CD14-positive monocyte (primary cell): ENCODE results near the gene LACTBL1. TPM values are rescaled to one million over a fixed set of nuclear protein-coding genes. Genes with fewer than 3 reads are reported as not detected.

Source experiments
- DNase-seq, 3 donors: peaks; one replicate each; pipeline ENCODE4 v3.0.0-alpha.2; 2011 to 2022
- H2AFZ ChIP-seq: 2 replicates; pipeline ENCODE4 v1.6.0; 2012; ENCODE audit warnings: mild to moderate bottlenecking, low read depth, low read length, inconsistent platforms; ENCODE audit not compliant: insufficient read depth, poor library complexity, severe bottlenecking
- H3K27ac ChIP-seq, 2 donors: 1 replicate in 1 of 2; 2 replicates in 1 of 2; pipeline ENCODE4 v1.5.1; 2012 to 2013; ENCODE audit warnings: low read length in 2 of 2, control low read depth in 1 of 2, inconsistent platforms in 1 of 2, low read depth in 1 of 2, mild to moderate bottlenecking in 1 of 2
- H3K27me3 ChIP-seq, 2 donors: one replicate each; pipeline versions ENCODE4 v1.6.0 to v1.6.1; 2011 to 2013; ENCODE audit warnings: low read length in 2 of 2; ENCODE audit not compliant: control insufficient read depth in 2 of 2, insufficient read depth in 2 of 2
- H3K36me3 ChIP-seq, 2 donors: replicated peaks in 1 of 2; 1 replicate in 1 of 2; 2 replicates in 1 of 2; pipeline versions ENCODE4 v1.5.1 to v1.6.1; 2012 to 2013; ENCODE audit warnings: low read length in 2 of 2, control low read depth in 1 of 2, inconsistent platforms in 1 of 2, mild to moderate bottlenecking in 1 of 2; ENCODE audit not compliant: insufficient read depth in 2 of 2, control insufficient read depth in 1 of 2
- H3K4me1 ChIP-seq, 2 donors: 1 replicate in 1 of 2; 2 replicates in 1 of 2; pipeline versions ENCODE4 v1.5.1 to v1.6.1; 2012 to 2013; ENCODE audit warnings: low read length in 2 of 2, control low read depth in 1 of 2, inconsistent platforms in 1 of 2, mild to moderate bottlenecking in 1 of 2, moderate library complexity in 1 of 2; ENCODE audit not compliant: insufficient read depth in 2 of 2, control insufficient read depth in 1 of 2
- H3K4me2 ChIP-seq: replicated peaks from 2 replicates; pipeline ENCODE3; 2012; ENCODE audit warnings: low read length, moderate library complexity, mild to moderate bottlenecking; ENCODE audit not compliant: poor library complexity, severe bottlenecking; ENCODE audit errors: extremely low read depth
- H3K4me3 ChIP-seq, 3 experiments: fragments of 200-600 bp in 1 of 3; sonication (generic) in 1 of 3; replicated peaks in 1 of 3; 1 replicate in 2 of 3; 2 replicates in 1 of 3; pipeline ENCODE4 v1.5.1; 2011 to 2013; ENCODE audit warnings: low read length in 3 of 3, mild to moderate bottlenecking in 3 of 3, control low read depth in 2 of 3, low read depth in 2 of 3, inconsistent platforms in 1 of 3, moderate library complexity in 1 of 3
- H3K79me2 ChIP-seq: 2 replicates; pipeline ENCODE4 v1.6.0; 2012; ENCODE audit warnings: mild to moderate bottlenecking, control low read depth, inconsistent platforms, low read length, moderate library complexity; ENCODE audit not compliant: insufficient read depth
- H3K9ac ChIP-seq: 2 replicates; pipeline ENCODE4 v1.6.0; 2017; ENCODE audit warnings: low read length, mild to moderate bottlenecking; ENCODE audit not compliant: insufficient read depth, poor library complexity, severe bottlenecking
- H3K9me3 ChIP-seq, 2 donors: replicated peaks in 1 of 2; 1 replicate in 1 of 2; 2 replicates in 1 of 2; pipeline versions ENCODE4 v1.5.1 to v1.6.1; 2012 to 2013; ENCODE audit warnings: low read length in 2 of 2, control low read depth in 1 of 2; ENCODE audit not compliant: control insufficient read depth in 1 of 2, insufficient read depth in 1 of 2
- H4K20me1 ChIP-seq: 2 replicates; pipeline ENCODE4 v1.6.0; 2012; ENCODE audit warnings: mild to moderate bottlenecking, low read length, control low read depth, moderate library complexity; ENCODE audit not compliant: insufficient read depth
- H3K27ac Mint-ChIP-seq, 7 donors: one replicate each; pipeline ENCODE4 v1.8.0; 2020; ENCODE audit warnings: mild to moderate bottlenecking in 7 of 7, mixed read lengths in 7 of 7, moderate library complexity in 6 of 7, inconsistent platforms in 2 of 7
- H3K27me3 Mint-ChIP-seq, 3 donors: one replicate each; pipeline ENCODE4 v1.8.0; 2021 to 2022; ENCODE audit warnings: low read depth in 3 of 3, mild to moderate bottlenecking in 3 of 3, mixed read lengths in 3 of 3, moderate library complexity in 3 of 3, inconsistent platforms in 1 of 3
- H3K36me3 Mint-ChIP-seq, 2 donors: one replicate each; pipeline ENCODE4 v1.8.0; 2020; ENCODE audit warnings: mixed read lengths in 2 of 2, inconsistent platforms in 1 of 2, mild to moderate bottlenecking in 1 of 2
- H3K4me1 Mint-ChIP-seq: one replicate; pipeline ENCODE4 v1.8.0; 2020; ENCODE audit warnings: mild to moderate bottlenecking, mixed read lengths
- H3K4me3 Mint-ChIP-seq, 2 donors: one replicate each; pipeline ENCODE4 v1.8.0; 2020; ENCODE audit warnings: mild to moderate bottlenecking in 2 of 2, mixed read lengths in 2 of 2, moderate library complexity in 1 of 2
- H3K9me3 Mint-ChIP-seq, 7 donors: one replicate each; pipeline ENCODE4 v1.8.0; 2020 to 2022; ENCODE audit warnings: mixed read lengths in 7 of 7, mild to moderate bottlenecking in 6 of 7, moderate library complexity in 6 of 7, inconsistent platforms in 2 of 7
- CTCF ChIP-seq: fragments of 200-600 bp; IDR thresholded peaks from one replicate; pipeline ENCODE4 v1.8.0; 2022; ENCODE audit warnings: antibody characterized with exemption, mild to moderate bottlenecking
- WGBS: methylation state at CpG from one replicate; pipeline ENCODE4 v1.1.5; 2013; ENCODE audit warnings: missing lambda C conversion rate; ENCODE audit not compliant: insufficient coverage; 5-methylcytosine and 5-hydroxymethylcytosine counted together
- intact Hi-C, 2 donors: fragments of 100-400 bp; cut with micrococcal nuclease; formaldehyde crosslinking; loops; one replicate each; pipeline versions ENCODE4 v1.15.0 to v1.15.1; 2023
- polyA plus RNA-seq, 3 donors: library from polyadenylated mRNA; depleted of rRNA in 1 of 3; unstranded in 2 of 3; stranded (reverse) in 1 of 3; fragments of 300-500 nt in 2 of 3; fragments of >200 nt in 1 of 3; fragmentation: Illumina TruSeq in 2 of 3; gene quantifications; 1 replicate in 2 of 3; 2 replicates in 1 of 3; pipeline ENCODE4 v1.2.3, GENCODE V29; 2012 to 2021

LACTBL1 gene
- polyA plus RNA-seq, 3 donors, result not detected

- Histone ChIP-seq H3K79me2 (no peaks in the 10 kb centered on the region), H3K4me2 (no peak overlapping the region), H2AFZ (no peak overlapping the region), H3K27me3 (no peaks in the 10 kb centered on the region), H3K36me3 (no peaks in the 10 kb centered on the region), H4K20me1 (no peaks in the 10 kb centered on the region), H3K4me1 (no peaks in the 10 kb centered on the region), H3K4me3 (no peak overlapping the region), H3K9me3 (no peaks in the 10 kb centered on the region), H3K9ac (no peak overlapping the region), H3K27ac (no peak overlapping the region)
- DNase-seq, result no peak
- Mint-ChIP-seq H3K27me3 (peaks cover 0 to 8% (median 4%) of the 10 kb centered on the region in 3 donors), H3K4me3 (no peak overlapping the region), H3K4me1 (no peaks in the 10 kb centered on the region), H3K27ac (no peak overlapping the region), H3K9me3 (no peaks in the 10 kb centered on the region), H3K36me3 (no peaks in the 10 kb centered on the region)
- intact Hi-C loops, result no loop called here
- TF ChIP-seq CTCF, result no peak
- WGBS, result 100% methylated on average over 2 of the region's 8 CpGs
Measured at GRCh38 chr1:22921452-22922126, 51.1 kb downstream of the LACTBL1 start.

GRCh38 chr1:22920734-22921451 is 51.8 kb downstream of the LACTBL1 start:
- H3K27me3 Mint-ChIP-seq, result peaks cover 2 to 7% (median 4%) of the 10 kb centered on the region in 3 donors
- H3K36me3 Mint-ChIP-seq, result no peaks in the 10 kb centered on the region
- WGBS, result 82% methylated on average over 7 of the region's 8 CpGs

More at GRCh38 chr1:22920734-22921451, 51.8 kb downstream of the LACTBL1 start:
- no peaks in the 10 kb centered on the region for H3K9me3 Mint-ChIP-seq
- no peak for DNase-seq
- Histone ChIP-seq H3K79me2 (no peaks in the 10 kb centered on the region), H2AFZ (no peak overlapping the region), H3K4me1 (no peaks in the 10 kb centered on the region), H3K9me3 (no peaks in the 10 kb centered on the region), H3K27ac (no peak overlapping the region), H3K9ac (no peak overlapping the region), H3K36me3 (no peaks in the 10 kb centered on the region), H3K4me3 (no peak overlapping the region), H4K20me1 (no peaks in the 10 kb centered on the region), H3K4me2 (no peak overlapping the region), H3K27me3 (no peaks in the 10 kb centered on the region)
- no peak overlapping the region for H3K4me3 Mint-ChIP-seq
- no peak for TF ChIP-seq CTCF
- H3K4me1 Mint-ChIP-seq, result no peaks in the 10 kb centered on the region
- no peak overlapping the region for H3K27ac Mint-ChIP-seq
- intact Hi-C loops, result no loop called here
